GM21360 (cell line): ENCODE results near the gene POLD3.
"Not testable (repeated sequence)": the region's sequence is repeated elsewhere in the genome, so short reads cannot be mapped to it uniquely, and the experiment has no call there.

Source experiments
- ATAC-seq: cut with Tn5 transposase; IDR thresholded peaks from one replicate; pipeline ENCODE4 v1.9.1; 2021; ENCODE audit warnings: mild to moderate bottlenecking, moderate library complexity; ENCODE audit not compliant: unreplicated experiment

The POLD3 gene

DNA sequence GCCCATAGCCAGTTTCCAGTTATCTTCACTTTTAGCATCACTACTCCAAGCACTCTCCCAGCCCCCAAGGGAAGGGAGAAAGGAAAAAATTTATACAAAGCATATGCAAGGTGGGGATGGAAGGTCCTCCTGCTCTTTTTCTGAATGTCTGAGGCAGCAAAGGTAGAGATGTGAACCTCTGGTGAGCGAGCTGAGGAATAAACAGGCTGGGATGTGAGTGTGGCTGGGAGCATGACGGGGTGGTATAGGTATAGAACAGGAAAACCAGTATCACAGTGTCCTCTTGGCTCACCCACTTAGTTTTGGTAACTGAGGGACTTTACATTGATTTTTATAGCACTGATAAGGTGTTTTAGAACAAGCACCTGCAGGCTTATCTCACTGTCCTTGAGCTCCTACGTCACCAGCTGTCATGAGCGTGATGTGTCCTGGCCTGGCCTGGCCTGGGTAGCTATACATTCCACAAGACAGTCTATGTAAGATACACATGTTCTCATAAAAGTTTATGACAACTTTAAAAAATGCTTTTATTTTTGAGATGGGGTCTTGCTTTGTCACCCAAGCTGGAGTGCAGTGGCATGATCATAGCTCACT lies 10.3 kb upstream of the POLD3 start:
- ATAC-seq = no peak

DNA sequence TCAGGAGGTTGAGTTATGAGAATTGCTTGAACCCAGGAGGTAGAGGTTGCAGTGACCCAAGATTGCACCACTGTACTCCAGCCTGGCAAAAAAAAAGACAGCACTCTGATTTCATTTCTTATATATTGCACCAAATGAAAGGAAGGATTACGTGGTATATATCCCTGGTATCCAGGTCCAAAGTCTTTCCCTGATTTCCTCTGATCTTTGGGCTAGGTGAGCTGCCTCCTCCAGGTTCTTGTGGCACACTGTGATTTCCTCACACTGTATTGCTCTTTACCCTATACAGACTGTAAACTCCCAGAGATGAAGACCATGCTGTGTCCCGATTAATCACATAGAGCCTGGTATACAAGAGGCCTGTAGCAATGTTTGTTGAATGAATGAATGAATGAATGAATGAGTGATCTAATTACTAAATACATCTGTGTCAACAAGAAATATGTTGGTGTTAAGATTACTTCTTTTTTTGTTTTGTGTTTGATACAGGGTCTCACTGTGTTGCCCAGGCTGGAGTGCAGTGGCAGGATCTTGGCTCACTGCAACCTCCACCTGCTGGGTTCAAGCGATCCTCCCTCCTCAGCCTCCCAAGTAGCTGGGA lies 9.3 kb upstream of the POLD3 start:
- no peak for ATAC-seq

DNA sequence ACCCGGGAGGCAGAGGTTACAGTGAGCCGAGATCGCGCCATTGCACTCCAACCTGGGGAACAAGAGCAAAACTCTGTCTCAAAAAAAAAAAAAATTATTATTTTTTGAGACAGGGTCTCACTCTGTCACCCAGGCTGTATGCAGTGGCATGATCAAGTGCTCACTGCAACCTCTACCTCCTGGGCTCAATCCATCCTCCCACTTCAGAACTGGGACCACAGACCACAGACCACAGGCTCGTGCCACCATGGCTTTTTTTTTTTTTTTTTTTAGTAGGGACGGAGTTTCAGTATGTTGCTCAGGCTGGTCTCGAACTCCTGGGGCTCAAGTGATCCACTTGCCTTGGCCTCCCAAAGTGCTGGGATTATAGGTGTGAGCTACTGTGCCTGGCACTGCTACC lies 1.9 kb upstream of the POLD3 start:
- ATAC-seq = not testable (repeated sequence)

DNA sequence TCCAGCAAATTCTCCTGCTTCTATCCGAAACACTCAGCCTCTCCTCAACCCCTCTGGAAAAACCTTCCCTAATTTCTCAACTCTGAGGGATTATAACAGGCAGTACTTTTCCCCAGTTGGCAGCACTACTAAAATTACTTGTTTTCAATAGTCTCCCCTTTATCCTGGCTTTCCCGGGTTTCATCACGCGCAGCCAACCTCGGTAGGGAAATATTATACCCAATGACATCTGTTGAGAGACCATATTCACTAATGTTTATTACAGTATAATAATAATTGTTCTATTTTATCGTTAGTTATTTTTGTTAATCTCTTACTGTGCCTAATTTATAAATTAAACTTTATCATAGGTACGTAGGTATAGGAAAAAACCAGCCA lies 330 bp upstream of the POLD3 start:
- ATAC-seq = peak; percentile 17

DNA sequence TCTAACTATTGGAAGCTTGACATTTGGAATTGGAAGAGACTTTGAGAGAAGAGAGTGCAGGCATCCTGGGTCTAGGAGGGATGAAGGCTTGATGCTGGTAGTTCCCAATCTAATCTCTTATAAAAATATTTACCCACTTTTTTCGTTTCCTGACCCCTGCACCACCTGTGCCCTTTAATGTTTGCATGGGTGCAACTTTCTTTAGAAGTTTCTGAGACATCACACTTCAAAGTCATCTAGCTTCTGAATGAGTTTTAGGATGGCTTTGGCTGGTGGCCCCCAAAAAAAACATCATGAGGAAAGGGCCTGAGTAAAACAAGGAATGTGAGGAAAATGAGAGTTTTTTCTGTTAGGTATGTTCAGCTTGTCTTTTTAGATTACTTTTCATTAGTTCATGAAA lies 1.1 kb downstream of the POLD3 start:
- ATAC-seq = no peak

DNA sequence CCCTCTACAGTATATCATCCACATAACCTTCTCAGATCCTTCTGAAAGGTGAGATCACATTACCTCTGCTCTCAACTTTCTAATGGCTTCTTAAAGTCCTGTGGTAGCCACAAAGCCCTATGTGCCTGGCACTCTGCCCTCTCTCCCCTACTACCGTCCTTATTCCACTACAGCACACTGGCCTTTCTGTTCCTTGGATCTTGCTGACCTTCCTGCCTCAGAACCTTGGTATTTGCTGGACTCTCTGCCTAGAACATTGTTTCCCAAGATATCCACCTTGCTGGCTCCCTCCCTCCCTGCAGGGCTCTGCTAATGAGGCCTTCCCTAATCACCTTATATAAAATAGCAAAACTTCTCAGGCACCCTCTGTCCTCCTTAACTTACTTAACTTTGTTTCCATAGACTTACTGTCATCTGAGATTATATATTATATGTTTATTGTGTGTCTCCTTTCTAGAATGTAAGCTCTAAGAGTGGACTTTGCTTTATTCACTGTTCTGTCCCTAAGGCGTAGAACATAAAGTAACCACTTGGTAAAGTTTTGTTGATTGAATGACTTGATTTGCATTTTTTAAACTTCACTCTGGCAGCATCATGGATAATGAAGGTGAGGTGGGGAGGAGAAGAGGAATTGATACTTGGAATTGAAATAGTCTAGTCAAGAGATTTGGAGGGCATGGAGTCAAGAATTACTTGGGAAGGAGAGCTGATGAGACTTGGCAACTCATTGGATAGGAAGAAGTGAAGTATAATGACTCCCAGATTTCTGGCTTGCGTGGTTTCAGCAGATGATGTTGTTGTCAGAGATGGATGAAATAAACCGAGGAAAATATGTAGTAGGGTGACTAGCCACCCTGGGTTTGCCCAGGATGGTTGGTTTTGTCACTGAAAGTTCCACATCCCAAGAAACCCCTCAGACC lies 10.5 kb downstream of the POLD3 start:
- ATAC-seq = no peak

DNA sequence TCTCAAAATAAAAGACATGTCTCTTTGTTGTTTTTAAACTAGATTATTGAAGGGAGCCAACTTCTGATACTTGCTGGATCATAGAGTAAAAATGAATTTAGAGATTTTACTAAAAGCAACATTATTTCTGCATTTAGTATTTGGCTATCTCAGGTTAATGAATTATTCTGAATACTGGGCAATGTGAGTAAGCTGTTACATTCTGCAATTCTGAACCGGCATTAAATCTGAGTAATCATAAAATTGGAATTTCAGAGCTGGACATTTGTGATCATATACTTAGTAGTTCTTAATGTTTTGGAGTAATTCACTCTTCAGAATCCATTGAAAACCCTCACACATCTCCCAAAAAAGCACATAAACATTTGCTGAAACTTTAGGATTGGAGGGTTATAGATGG lies 11.5 kb downstream of the POLD3 start:
- no peak for ATAC-seq

DNA sequence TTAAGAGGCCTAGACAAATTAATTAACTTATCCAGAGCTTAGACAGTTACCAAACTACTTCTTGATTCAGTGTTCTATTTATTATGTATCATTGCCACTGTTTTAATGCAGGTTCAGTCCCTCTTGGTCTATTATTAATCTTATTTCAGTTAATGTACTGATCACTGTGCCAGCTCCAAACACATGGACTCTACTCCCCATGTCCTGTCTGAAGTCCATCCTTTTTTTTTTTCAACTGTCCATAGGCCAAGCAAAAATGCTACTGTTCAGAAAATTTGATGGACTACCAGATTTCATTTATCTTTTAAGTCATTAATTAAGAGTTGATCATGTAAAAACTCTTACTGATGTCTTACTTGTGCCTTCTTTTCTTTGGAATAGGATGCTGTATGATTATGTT lies 11.9 kb downstream of the POLD3 start:
- ATAC-seq = no peak

DNA sequence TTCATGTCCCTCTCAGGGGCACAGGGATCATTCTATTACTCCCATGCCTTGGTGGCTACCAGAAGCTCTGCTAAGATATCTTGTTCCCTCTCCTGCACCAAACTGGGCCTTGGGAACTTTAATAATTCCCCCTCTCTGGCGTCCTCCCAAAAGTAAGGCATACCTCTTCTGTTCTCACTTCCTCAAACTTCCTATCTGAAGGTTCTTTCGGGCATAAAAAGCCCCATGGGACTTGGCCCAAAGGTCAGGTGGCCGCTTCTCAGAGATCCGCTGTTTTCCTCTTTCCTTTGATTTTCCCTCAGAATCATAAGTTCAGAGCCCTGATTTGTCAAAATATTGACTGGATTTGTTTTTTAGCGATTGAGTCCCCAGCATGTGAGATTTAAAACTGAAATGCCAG lies 13.0 kb downstream of the POLD3 start:
- no peak for ATAC-seq

DNA sequence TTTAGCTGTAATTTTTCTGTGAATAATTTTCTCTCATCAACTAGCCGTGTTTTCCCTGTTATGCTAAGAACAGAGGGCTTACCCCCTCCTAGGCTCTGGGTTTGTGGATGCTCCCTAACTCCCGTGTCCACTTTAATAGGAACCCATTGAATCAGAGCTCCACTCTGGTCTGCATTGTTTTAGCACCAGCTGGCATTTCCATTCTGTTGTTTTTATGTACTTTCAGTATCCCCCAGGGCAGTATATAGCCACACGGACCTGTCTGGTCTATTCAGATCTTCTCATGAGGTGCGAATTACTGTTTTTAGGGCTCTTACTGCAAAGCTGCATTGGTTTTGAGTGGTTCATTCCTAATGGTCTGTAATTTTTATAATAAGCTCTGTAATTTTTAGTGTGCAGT lies 16.0 kb downstream of the POLD3 start:
- no peak for ATAC-seq

DNA sequence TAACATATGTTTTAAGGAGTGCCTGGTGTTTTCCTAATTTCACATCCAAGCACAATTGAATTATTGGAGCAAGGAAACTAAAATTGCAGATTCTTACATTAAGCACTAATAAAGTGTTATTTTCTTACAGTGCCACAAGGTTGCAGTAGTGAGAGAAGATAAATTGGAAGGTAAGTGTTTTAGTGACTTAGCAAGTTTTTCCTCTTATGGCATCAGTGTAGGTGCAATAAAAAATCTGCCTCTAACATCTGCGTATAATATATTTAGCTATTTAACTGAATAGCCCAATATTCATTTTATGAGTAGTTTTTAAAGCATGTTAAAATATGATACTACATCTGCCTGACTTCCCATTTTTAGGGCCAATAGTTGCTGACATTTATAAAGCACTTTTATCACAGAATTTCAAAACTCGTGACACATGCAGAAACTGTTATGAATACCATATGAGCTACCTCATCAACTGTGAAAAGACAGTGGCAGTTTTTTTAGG lies 19.0 kb downstream of the POLD3 start:
- no peak for ATAC-seq

DNA sequence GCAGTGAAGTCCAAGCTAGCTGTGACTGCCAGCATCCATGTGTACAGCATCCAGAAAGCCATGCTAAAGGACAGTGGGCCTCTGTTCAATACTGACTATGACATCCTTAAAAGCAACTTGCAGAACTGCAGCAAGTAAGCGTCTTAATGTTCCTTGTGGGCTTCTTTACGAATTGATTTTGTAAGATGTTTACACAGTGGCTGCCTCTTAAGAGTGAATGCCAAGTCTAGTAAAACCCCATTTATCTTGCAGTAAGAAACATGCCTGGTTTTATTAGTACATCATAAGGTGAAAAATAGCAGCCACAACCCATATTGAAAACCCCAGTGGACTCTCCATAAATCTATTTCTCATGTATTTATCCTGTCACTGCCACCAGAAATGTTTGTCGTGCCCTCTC lies 20.5 kb downstream of the POLD3 start:
- ATAC-seq = no peak

DNA sequence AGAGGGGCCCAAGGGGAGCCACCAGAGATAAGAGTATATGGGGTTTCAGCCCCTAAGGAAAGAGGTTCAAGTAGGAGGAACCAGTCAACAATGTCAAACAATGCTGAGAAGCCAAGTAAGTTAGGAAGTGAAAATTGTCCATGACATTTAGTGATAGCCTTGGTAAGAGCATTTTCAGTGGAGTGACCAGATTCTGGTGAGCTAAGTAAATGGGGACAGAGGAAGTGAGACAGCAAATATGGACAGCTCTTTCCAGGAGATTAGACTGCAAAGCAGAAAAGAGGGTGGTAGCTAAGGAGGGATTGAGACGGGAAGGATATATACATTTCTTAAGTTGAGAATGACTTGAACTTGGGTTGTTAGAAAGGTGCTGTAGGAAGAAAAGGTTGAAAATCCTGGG lies 22.9 kb downstream of the POLD3 start:
- ATAC-seq = no peak

DNA sequence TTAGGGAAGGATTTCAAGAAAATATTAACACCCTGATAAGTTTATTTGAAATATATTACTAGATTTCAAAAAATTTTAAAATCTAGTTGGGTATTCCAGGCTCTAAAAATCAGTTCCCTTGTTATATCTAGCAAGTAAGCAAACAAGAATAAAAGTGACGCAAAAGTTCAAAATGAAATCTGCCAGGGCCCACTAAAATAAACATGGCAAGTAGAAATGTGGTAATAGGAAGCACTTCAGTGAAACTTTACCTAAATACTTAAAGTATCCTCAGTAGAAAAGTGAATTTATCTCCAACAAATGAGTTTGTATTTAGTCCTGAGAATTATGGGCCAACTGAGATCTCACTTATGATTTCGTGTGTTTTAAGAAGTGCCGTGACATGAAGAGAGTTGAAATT lies 23.6 kb downstream of the POLD3 start:
- no peak for ATAC-seq

DNA sequence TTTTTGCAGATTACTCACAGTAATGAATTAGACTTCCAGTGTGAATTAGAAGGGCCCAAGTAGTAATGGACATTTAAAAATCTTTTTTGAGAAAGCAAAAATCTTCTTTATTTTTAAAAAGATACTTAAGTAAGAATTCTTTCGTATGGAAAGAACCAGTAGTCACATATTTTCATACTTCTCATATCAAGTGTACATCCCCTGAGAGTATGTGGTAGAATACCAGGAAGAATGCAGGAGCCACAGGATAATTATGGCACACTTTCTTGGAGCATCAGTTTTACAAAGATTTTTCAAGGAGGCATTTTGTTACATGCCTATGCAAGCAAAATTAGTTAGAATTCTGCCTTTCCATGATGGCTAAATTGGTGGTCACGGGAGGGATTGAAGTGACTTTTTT lies 28.1 kb downstream of the POLD3 start:
- ATAC-seq = no peak

DNA sequence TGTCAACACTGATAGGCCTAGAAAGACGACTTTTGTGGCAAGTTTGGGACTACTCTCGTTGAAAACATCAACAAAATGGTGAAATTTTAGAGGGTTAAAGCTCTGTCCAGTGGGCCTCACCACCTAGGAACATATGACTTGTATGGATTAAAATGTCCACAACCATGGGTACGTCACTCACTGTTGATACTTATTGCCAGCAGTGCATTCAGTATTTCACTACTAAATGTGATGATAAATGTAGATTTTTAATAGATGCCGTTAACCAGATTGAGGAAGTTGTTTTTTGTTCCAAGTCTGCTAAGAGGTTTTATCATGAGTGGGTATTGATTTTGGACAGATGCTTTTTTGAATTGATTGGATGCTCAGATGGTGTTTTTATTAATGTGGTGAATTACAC lies 33.7 kb downstream of the POLD3 start:
- ATAC-seq = no peak

DNA sequence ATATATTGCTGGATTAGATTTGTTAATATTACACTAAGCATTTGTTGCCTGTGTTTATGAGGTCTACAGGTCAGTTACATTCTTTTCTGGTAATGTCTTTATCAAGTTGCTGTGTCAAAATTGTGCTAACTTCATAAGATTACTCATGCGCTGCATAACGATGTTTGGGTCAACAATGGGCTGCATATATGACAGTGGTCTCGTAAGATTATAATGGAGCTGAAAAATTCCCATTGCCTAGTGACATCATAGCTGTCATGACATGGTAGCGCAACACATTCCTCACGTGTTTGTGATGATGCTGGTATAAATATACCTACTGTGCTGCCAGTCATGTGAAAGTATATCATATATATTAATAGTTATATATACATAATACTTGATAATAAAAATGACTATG lies 34.2 kb downstream of the POLD3 start:
- no peak for ATAC-seq

DNA sequence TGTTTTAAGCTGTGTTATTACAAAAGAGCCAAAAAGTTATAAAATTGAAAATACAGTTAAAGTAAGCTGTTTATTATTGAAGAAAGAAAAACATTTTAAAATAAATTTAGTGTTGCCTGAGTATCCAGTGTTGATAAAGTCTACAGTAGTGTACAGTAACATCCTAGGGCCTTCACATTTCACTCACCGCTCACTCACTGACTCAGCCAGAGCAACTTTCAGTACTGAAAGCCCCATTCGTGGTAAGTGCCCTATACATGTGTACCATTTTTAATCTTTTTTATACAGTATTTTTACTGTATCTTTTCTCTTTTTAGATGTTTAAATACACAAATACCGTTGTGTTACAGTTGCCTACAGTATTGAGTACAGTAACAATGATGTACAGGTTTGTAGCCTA lies 35.0 kb downstream of the POLD3 start:
- ATAC-seq = no peak

DNA sequence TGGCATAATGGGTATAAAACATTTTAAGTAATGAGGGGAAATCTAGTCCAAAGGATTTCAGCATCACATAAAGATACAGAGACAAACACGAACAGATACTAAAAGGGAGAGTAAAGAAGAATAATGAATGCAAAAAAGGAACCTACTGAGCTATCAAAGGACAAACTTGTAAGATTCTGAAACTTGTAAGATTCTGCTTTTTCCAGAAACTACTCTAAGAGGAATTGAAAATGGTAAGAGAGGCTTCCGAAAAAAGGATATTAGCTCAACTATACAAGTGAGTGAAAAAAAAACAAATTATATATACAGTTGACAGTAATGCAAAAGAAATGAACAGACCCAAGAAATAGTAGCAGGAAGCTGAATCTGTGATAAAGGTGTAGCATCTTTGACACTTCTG lies 37.7 kb downstream of the POLD3 start:
- no peak for ATAC-seq

DNA sequence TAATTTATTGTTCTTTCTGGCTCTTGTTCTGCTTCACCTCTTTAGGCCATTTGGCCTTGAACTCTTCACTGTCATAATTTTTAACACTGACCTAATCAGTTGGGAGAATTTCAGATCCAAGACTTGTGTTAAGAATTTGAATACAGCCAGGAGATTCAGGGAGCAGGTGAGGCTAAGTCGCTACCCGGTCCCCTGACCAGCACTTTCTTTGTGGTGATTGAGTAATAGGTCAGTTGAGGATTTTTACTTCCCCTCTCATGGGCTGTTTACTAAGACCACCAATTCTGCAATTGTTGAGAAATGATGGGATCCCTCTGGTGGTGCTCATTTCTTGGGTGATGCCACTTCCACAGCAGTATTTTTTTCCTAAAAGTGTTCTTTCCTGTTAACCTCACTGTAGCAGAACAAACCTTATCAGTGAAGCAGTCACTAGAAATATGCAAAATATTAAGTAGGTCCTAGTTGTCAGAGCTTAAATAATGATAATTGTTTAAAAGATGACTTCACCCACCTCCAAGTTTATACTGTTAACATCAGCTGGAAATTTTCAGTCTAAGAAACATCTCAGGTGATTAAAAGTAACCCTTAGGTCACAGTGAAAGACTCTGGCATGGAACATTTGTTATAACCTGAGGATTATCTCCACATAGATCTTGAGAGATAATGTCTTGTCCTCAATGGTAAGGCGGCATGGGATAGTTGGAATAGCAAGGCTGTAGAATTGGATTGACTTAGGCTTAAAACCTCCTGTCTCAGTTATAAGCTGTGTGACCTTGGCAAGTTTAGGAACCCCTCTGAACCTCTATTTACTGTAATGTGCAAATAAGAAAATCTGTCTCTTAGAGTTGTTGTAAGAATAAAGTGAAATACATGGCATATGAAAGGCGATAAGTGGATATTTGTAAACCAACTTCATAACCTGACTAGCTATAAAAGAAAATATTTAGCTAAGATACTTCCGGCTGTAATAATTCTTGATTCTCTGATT lies 41.3 kb downstream of the POLD3 start:
- ATAC-seq = no peak

DNA sequence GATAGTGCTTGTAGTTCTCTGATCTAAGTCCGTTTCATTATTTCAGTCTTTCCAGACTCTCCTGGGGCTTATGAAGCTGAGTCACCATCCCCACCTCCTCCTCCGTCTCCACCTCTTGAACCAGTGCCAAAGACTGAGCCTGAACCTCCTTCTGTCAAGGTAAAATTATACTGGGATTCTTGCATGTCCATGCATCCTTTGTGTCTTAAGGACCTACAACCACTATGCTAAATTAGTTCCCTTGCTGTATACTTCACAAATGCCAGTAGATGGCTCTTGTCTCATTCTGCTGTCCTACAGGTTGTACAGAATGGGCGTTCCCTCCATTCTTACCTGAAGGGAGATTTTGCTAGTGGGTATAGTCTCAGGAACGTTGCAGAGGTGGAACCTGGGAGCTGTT lies 42.2 kb downstream of the POLD3 start:
- ATAC-seq = no peak
